ENCODE data around the gene NOD1. TPM values are rescaled to one million over a fixed set of nuclear protein-coding genes. Genes with fewer than 3 reads are reported as not detected.
A peak's percentile ranks its signal among the peaks of the same experiment; 100 is the strongest.
"Not testable (repeated sequence)": the region's sequence is repeated elsewhere in the genome, so short reads cannot be mapped to it uniquely, and the experiment has no call there.

NOD1 gene
- total and polyA plus RNA-seq, 2 experiments from 2014 or later = 5.9 to 11.1 TPM

DNA sequence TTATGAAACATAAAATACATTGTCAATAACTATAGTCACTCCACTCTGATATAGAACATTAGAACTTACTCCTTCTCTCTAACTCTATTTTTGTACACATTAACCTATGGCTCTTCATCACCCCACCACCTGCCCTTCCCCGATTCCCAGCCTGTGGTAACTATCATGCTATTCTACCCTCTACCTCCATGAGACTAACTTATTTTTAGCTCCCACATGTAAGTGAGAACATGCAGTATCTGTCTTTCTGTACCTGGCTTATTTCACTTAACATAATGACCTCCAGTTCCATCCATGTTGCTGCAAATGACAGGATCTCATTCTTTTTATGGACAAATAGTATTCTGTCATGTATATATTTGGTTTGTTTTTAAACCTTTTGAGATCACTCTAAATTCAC lies 8.8 kb upstream of the NOD1 start:
- Histone ChIP-seq H3K36me3 (ENCODE audit: low read depth) (no peaks in the 10 kb centered on the region), H4K20me1 (ENCODE audit: insufficient read depth) (no peaks in the 10 kb centered on the region), H3K9me3 (ENCODE audit: low read depth) (no peaks in the 10 kb centered on the region), H3K27me3 (replicated peaks; ENCODE audit: insufficient read depth) (no peaks in the 10 kb centered on the region), H3K9ac (no peak overlapping the region), H3K79me2 (ENCODE audit: insufficient read depth) (no peaks in the 10 kb centered on the region), H3K9me2 (ENCODE audit: insufficient read depth) (no peaks in the 10 kb centered on the region), H3K4me2 (ENCODE audit: unreplicated experiment) (no peak overlapping the region), H3K4me1 (ENCODE audit: insufficient read depth) (no peaks in the 10 kb centered on the region), H3F3A (ENCODE audit: insufficient read depth) (no peaks in the 10 kb centered on the region), H3K27ac (no peak overlapping the region), H3K4me3 (no peak overlapping the region), H2AFZ (no peak overlapping the region)
- 83 to 95% methylated on average over 1 of the region's 1 CpG for WGBS, 2 experiments (ENCODE audit: low coverage in 1 of 2, low lambda C conversion rate in 2 of 2, missing lambda C conversion rate in 2 of 2)
- TF ChIP-seq EZH2phosphoT487 (IDR thresholded peaks at IDR 0.05; ENCODE audit: insufficient read depth, low read depth) = no peak
- TF ChIP-seq EZH2 (IDR thresholded peaks at IDR 0.05; ENCODE audit: insufficient read depth, poor library complexity, severe bottlenecking) = no peak
- in situ Hi-C loops (cut with MboI) = no loop called here
- DNase-seq = no peak

- H3K4me3 ChIP-seq = no peak overlapping the region
- no peak overlapping the region for H3K9ac ChIP-seq
- no peaks in the 10 kb centered on the region for H3F3A ChIP-seq (ENCODE audit: insufficient read depth)
- H3K79me2 ChIP-seq (ENCODE audit: insufficient read depth) = no peaks in the 10 kb centered on the region
- no peaks in the 10 kb centered on the region for H3K9me2 ChIP-seq (ENCODE audit: insufficient read depth)
- no peaks in the 10 kb centered on the region for H3K4me1 ChIP-seq (ENCODE audit: insufficient read depth)
- no peak for TF ChIP-seq EZH2 (IDR thresholded peaks at IDR 0.05; ENCODE audit: insufficient read depth, poor library complexity, severe bottlenecking)
- TF ChIP-seq EZH2phosphoT487 (IDR thresholded peaks at IDR 0.05; ENCODE audit: insufficient read depth, low read depth) = no peak
- 86 to 95% methylated on average over 1 of the region's 1 CpG for WGBS, 2 experiments (ENCODE audit: low coverage in 1 of 2, low lambda C conversion rate in 2 of 2, missing lambda C conversion rate in 2 of 2)
- no peaks in the 10 kb centered on the region for H4K20me1 ChIP-seq (ENCODE audit: insufficient read depth)
- H2AFZ ChIP-seq = no peak overlapping the region
- H3K9me3 ChIP-seq (ENCODE audit: low read depth) = no peaks in the 10 kb centered on the region
- no peaks in the 10 kb centered on the region for H3K27me3 ChIP-seq (replicated peaks; ENCODE audit: insufficient read depth)
- no peaks in the 10 kb centered on the region for H3K36me3 ChIP-seq (ENCODE audit: low read depth)
- H3K27ac ChIP-seq = no peak overlapping the region
- DNase-seq = no peak
- no peak overlapping the region for H3K4me2 ChIP-seq (ENCODE audit: unreplicated experiment)
- in situ Hi-C loops (cut with MboI) = no loop called here
Observed at GRCh38 chr7:30485667-30486066, 7.1 kb upstream of the NOD1 start.

- H3K4me2 ChIP-seq (ENCODE audit: unreplicated experiment); H4K20me1 ChIP-seq (ENCODE audit: insufficient read depth); H2AFZ ChIP-seq; H3K9me3 ChIP-seq (ENCODE audit: low read depth); in situ Hi-C loops (cut with MboI); H3K9ac ChIP-seq; H3K4me3 ChIP-seq; H3K27ac ChIP-seq; H3K27me3 ChIP-seq (replicated peaks; ENCODE audit: insufficient read depth); DNase-seq; H3K9me2 ChIP-seq (ENCODE audit: insufficient read depth); H3K36me3 ChIP-seq (ENCODE audit: low read depth): not testable (repeated sequence)
- 87 to 94% methylated on average over 9 of the region's 9 CpGs for WGBS, 2 experiments (ENCODE audit: low coverage in 1 of 2, low lambda C conversion rate in 2 of 2, missing lambda C conversion rate in 2 of 2)
- Histone ChIP-seq H3F3A (ENCODE audit: insufficient read depth) (peaks cover 15% of the 10 kb centered on the region), H3K79me2 (ENCODE audit: insufficient read depth) (peaks cover 13% of the 10 kb centered on the region), H3K4me1 (ENCODE audit: insufficient read depth) (peaks cover 18% of the 10 kb centered on the region)
Observed at GRCh38 chr7:30481416-30481815, 2.8 kb upstream of the NOD1 start.

- DNase-seq = peak; percentile 65
- H3F3A ChIP-seq (ENCODE audit: insufficient read depth) = peaks cover 33% of the 10 kb centered on the region
- WGBS, 2 experiments (ENCODE audit: low coverage in 1 of 2, low lambda C conversion rate in 2 of 2, missing lambda C conversion rate in 2 of 2) = 71 to 74% methylated on average over 14 of the region's 14 CpGs
Observed at GRCh38 chr7:30479202-30480120, 877 bp upstream of the NOD1 start.

More at GRCh38 chr7:30479202-30480120, 877 bp upstream of the NOD1 start:
- Histone ChIP-seq H3K27me3 (replicated peaks; ENCODE audit: insufficient read depth) (no peaks in the 10 kb centered on the region), H3K27ac (peak overlapping the region; percentile 92), H3K4me2 (ENCODE audit: unreplicated experiment) (peak overlapping the region; percentile 85), H3K4me1 (ENCODE audit: insufficient read depth) (peaks cover 36% of the 10 kb centered on the region), H3K79me2 (ENCODE audit: insufficient read depth) (peaks cover 22% of the 10 kb centered on the region), H4K20me1 (ENCODE audit: insufficient read depth) (no peaks in the 10 kb centered on the region), H3K4me3 (peak overlapping the region; percentile 88), H3K36me3 (ENCODE audit: low read depth) (no peaks in the 10 kb centered on the region), H3K9me3 (ENCODE audit: low read depth) (no peaks in the 10 kb centered on the region), H3K9me2 (ENCODE audit: insufficient read depth) (no peaks in the 10 kb centered on the region), H3K9ac (peak overlapping the region; percentile 93), H2AFZ (peak overlapping the region; percentile 62)
- in situ Hi-C loops (cut with MboI) = no loop called here
- TF ChIP-seq EZH2 (IDR thresholded peaks at IDR 0.05; ENCODE audit: insufficient read depth, poor library complexity, severe bottlenecking) (no peak), EZH2phosphoT487 (IDR thresholded peaks at IDR 0.05; ENCODE audit: insufficient read depth, low read depth) (no peak)

All from GM23248 (cell line).